NCI-H1436 (cell line): ENCODE measurements around the gene SPON1.

Source experiments
- DNase-seq: peaks from one replicate; lab custom pipeline; 2025; lab: John Stamatoyannopoulos, UW

SPON1 gene

DNA sequence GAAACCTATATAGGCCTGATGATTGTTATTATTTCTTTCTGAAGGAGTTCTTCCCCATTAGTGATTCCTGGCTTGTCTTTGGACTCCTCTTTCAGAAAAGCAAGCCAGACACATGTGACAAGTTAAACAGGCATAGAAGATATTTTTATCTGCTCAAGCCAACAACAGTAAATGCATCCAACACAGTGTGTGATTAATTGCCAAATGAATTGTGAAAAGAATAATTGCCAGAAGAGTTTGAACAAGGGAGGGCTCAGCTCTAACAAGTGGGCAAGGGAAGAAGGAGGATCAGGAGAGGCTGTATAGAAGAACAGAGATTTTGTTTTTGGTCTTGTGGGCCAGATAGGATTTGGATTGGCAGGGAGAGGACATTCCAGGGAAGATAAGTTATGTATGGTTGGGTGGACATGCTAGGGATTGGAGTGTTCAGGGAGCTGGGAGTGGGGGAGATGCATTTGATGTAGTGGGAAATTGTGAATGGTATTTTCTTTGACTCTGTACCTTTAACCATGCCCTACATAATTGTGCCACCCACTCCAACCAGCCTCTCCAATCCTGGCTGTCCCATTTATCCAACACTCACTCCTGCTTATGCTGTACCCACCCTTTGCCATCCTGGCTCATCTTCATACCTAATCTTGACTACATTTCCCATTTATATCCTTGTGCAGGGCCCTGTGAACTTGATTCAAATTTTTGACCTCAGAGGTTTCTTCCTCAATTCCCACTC is 223.7 kb downstream of the SPON1 start:
- no peak for DNase-seq

DNA sequence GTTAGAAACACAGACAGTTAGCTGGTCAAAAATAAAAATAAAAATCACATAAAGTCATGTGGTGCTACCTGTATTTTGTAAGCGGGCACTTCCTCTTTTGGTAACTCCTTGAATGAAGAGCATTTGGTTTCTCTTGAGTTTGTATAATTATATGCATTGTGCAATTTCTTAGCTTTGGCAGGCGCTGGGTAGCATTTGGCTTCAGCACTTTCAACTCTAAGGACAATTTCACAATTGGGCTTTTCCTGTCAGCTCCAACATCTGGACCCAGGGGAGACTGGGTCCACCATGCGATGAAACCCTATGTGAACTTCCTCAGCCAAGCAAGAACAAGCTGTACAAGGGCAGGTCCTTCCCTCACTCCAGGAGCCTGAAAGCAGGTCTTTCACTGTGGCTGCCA is 227.4 kb downstream of the SPON1 start:
- no peak for DNase-seq

DNA sequence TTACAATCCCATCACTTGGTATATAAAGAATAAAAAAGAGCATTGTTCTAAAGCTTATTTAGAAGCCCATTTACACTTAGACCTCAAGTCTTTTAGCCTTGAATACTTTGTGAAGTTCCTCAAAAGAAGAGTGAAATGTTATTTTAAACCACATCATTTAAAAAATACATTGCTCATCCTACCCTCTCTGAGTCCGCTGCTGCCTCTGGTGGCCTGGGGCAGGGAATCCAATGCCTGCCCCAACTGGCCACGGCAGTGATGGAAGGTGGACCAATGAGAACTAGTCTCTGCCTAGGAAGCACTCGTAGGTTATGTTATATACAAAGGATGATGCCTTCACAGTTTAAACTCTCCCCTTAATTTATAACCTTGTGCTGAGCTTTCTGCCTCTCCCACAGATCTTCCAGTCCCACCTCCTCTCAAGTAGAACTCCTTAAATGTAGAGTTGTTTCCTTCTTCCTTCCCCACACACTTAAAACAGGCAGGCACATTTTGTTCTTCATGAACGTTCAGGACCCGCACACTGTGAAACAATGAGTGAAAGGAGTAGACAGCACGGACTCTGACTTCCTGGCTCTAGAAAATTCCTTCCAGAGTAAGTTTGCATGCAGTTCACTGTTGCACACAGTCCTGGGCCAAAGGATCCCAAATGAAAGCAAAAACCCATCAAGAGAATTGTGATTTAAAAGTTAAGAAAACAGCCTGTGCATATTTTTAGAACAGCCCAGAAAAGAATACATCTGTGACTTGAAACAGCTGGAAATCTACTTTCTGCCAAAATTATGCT is 228.7 kb downstream of the SPON1 start:
- DNase-seq: no peak

DNA sequence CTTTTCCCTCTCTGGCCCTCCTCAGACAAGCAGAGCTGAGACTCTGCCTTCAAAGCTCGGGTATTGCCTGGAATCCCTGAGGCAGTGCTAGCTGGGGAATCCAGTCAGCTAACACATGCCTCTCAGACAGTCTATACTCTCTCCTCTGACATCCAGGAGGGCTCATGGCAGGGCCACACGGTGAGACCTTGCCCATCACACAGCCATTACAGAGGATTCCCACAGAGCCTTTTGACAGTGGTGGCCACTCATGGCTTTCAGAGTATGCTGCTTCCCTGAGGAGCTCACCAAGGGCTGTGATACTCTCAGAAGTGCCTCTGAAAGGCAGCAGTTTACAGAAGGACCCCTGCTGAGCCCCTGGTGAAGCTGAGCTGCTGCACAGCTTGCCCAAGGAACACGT is 231.1 kb downstream of the SPON1 start:
- no peak for DNase-seq

DNA sequence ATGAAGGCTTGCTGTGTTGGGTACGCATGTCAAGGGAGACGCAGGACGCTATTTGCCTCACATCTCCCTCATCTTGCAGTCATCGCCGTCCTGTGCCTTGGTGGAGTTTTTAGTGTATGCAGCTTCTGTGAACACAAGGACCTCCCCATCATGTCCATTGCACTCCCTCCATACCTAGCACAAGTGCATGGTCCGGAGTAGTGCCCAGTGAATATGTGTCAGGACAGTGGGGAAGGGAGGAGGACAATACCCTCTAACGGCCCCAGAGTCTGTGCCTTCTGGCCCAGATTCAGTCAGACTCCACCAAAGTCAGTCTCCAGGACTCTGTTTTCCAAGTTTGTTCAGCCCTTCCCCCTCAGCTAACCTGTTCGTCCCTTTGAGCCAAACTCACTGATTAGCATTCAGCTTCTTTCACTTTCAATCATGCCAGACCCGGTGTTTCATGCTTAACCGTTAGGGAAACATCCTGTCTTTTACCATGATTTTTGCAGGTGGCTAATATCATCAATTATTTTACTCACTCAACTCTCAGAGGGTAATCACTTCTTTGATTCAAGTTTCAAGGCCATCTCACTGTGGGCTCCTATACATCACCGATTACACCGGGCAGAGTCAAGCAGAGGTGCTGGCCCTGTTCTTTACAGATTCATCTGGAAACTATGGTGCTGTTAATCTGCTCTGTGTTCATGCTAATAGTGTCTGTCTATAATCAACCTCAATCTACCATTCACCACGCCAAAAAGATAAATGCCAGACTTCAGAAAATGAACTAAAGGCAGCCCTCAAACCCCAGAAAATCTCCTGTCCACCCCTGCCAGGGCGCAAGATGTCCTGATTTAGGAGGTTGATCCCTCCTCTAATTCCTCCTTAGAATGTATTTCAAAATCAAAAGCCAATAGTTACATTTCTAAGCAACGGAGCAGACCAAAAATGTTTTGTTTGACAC is 240.0 kb downstream of the SPON1 start:
- DNase-seq: no peak

DNA sequence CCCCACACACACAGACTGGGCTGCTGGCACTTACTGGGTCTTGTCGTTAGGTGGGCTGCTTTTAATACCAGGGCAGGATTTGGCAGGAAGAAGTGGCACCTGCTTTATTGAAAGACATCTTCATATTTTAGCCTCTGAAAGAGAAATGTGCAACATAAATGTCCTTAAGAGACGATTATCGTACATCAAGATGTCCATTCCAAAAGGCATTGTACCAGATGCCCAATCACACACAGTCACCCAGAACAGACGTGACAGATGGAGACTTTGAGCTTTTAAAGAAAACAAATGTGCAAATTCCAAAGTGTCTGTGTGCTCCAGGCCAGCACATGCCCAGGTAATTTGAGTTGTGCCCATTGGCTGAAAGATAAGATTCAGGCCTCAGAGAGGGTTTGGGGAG is 240.8 kb downstream of the SPON1 start:
- DNase-seq: no peak

DNA sequence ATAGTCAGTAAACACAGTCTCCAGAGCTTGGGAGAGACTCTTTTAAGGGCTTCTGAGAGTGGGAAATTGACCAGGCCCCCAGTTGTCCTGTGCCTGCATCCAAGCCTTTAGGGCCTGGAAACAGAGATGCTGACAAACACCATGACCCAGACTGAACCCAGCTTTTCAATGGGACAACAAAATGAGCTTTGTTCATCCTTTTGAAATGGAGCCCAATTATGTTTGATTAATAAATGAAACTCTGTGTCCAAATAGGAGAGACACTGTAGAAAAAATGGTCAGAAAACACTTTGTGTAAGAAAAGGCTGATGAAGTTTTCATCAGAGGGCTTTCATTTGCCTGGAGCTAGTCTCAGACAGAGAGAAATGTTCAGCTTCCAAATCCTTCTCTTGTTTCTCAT is 250.5 kb downstream of the SPON1 start:
- no peak for DNase-seq

DNA sequence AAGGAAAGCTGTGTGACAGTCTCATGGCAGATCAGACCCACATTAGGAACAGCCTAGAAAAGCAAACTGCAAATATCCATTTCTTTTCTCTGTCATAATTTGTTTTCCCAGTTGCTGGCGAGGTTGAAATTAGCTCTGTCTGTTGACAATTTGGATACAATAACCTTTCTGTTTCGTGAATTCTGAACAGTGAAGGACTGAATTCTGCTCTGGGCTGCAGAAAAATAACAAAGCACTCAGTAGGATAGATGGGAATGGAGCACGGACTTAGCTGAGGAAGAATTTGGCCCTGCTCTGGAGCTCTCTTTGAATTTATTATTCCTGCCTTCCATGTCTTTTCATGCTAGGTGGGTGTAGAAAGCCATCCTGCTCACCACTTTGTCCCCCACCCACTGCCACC is 256.2 kb downstream of the SPON1 start:
- no peak for DNase-seq

DNA sequence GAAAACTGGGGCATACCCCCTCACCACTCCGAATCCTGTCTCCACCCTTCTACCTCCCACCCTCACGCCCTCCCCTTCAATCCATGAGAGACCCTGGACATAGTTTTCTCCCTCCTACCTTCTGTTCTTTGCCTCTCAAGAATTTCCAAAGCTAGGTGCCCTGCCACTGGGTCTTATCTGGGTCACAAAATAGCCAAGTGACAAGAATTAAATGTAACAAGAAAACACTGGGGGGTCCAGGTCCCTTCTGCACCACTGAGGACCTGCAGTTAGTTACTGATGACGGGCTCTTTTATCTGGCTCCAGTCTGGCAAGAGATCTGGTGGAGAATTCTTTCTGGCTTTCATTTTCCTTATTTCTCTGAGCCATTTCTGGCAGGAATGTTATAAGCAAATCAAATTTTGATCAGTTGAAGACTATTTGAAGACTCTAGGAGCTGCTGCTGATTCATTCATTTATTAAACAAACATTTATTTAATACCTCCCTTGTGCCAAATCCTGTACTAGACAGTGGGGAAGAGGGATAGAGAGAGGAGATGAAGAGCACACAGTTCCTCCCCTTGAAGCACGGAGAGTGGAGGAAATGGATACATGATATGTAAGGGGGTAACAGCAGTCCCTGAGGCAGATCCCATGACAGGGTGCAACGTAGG is 261.2 kb downstream of the SPON1 start:
- DNase-seq: no peak

DNA sequence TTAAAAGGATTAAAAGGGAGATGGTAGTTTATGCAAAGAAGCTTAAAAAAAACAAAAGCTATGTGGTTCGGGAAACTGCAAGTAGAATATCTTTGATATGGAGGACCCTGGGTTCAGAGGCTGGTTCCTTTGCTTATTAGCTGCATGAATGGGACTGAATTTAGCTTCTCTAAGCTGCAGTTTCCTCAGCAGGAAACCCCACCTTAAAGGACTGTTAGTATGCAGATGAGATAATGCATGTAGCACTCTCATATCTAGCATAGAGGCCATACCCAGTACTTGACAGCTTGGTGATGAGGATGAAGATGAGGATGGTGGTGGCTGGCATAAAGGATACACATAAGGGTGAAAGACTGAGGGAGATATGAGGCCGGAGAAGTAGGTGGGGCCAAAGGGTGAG is 261.9 kb downstream of the SPON1 start:
- DNase-seq: no peak

DNA sequence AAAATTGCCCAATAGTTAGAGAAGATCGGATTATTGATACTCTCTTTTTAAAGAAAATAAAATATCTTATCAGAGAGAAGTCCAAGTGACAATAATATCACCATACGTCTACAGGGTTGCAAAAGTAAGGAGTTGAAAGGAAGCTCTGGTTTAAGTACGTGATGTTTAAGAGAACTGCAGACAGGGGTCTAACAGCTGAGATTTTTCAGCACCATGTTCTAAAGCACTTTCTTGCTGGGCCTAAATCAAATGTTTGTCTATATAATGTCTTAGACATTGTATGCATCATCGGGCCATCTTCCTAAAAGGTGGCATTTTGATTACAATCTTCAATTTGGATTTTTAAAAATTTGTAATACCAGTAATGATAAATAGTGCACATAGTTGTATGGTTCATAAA is 263.1 kb downstream of the SPON1 start:
- DNase-seq: no peak

DNA sequence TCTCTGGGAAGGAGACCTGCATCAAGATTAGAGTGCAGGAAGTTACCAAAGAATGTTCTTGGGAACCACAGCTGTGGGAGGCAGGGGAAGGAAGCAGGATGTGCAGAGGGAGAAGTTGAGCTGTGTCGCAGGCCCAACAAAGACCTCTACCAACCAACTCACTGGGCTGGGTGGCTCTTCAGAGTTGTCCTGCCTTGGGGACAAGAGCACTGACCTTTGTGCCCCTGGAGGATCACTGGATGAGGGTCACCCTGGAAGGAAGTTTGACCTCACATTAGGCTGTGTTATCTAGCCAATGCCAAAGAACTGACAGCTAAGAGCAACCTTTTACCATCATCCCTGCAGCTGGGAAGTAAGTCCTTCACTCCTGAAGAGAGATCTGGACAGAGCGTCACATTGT is 265.8 kb downstream of the SPON1 start:
- DNase-seq: no peak

DNA sequence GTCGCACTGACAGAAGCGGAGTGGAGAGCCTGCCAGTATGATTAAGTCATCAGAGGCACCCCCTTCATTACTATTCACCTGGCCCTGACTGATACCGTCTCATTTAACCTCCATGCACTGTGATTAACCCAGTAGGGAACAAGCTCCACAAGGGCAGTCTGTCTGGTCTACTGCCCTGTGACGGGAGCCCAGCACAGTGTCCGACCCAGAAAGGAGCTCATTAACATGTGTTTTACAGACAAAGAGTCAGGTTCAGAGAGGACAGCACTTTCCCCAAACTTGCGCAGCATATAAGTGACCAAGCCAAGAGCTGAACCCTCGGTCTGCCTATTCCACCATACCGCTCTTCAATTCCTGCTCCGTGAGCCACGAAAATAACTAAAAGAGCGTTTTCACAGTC is 266.9 kb downstream of the SPON1 start:
- no peak for DNase-seq

DNA sequence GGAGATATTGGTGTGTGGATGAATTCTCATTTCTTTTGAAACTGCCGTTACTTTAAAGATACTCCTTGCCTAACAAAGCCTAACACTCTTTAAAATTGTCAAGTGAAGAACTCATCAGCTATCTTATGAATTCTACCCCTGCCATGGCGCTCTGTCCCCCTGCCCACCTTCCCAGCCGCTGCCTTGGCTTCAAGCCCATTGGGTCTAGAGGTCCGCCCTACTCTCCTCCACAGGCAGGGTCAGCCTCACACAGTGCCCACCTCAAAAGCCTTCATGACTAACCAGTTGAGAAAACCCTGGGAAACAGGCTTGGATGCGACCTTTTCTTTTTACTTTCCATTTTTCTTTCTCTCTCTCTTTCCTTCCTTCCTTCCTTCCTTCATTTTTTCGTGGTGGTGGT is 267.9 kb downstream of the SPON1 start:
- DNase-seq: no peak

DNA sequence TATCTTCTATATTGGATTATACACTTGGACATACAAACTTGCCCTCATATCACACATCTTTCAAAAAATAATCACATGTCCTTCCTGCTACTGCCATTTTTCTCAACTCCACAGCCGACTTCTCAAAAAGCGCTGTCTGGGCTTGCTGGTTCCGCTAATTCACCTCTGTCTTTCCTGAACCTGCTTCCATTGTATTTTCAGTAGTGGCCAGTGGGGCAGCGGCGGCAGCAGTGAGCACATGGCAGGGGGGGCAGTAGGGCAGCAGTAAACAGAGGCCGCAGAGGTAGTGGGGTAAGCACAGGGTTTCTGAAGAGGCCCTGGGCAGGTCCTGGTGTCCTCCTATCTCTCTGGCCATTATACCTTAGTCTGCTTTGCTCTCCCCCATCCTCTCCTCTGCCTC is 270.1 kb downstream of the SPON1 start:
- DNase-seq: no peak

DNA sequence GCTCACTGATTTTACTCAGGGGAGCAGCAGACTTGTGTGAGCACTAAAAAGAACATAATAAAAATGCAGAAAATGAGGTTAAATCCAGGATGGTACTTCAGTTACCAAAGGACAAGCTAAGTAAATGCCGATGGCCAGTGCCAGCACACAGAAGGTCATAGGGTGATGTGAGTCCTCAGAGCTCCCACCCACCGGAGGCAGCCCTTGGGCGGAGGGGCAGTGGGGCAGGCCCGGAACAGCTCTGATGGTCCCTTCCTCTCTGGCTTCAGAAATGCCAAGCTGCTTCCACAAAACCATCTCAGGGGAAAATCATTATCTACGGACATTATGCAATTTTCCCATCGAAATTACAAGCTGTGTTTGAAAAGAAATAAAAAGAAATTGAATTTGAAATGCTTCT is 271.9 kb downstream of the SPON1 start:
- DNase-seq: no peak

DNA sequence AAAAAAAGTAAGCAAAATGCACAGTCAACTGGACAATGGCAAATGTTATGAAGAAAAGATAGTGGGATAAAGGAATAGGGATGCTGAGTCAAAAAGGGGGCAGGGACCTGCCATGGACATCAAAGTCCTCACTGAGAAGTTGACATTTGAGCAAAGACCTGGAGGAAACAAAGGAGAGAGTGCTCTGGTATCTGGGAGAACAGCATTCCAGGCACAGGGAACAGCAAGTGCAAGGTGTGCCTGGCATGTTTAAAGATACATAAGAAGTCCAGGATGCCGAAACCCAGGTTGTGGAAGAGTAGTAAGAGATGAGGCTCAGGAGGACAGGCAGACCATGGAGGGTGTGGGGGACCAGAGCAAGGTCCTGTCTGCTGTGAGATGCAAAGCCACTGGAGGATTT is 273.2 kb downstream of the SPON1 start:
- no peak for DNase-seq

DNA sequence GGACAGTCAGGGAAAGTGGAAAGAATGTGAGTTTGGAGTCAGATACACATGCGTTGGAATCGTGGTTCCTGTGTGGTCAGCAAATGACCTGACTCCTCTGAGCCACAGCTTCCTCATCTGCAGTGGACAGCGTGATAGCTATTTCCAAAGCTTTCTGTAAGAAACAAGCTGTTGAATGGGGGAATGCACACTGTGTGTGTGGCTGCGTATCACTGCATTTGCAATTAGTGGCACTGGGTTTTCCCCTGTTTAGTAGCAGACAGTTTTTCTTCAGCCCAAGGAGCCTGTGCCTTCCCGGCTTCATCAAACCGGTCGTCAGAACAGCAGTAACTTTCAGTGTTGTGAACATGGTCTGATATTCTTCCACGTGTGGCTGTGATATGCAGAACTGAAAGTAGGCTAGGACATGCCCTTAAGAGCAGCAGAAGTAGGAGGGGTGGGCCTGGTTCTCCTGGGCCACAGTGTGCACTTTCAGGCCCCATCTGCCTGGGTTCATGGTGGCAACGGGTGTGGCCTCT is 275.0 kb downstream of the SPON1 start:
- no peak for DNase-seq

DNA sequence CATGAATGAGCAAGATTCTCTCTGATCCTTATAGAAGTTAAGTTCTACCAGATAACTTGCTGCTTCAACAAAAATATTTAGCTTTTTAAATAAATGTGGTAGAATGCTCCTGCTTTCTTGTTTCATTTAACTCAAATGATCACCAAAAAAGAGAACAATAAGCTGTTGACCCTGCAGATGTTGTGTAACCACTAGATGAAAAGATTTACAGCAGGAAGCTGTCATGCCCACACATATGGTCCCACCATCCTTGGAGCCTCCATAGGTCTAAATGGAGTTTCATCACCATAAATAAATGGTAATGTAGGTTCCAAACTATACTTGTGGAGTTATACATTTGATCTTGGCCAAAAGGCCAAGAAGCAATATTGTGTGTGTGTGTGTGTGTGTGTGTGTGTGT is 277.7 kb downstream of the SPON1 start:
- DNase-seq: no peak

DNA sequence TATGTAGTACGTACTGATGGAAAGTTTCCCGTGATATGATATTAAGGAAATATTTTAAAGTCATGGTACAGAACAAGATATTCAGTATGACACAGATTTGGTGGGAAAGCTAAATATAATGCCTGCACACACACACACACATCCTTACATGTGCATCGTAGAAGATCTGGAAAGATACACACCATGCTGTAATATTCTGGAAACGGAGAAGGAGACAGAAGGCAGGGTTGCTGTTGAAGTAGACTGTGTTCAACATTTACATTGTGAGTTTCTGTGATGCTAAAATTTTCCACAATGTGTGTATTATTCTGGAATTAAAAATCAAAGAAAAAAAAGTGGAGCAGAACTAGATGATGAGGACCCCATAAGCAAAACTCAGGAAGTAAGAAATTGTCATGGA is 278.4 kb downstream of the SPON1 start:
- no peak for DNase-seq

DNA sequence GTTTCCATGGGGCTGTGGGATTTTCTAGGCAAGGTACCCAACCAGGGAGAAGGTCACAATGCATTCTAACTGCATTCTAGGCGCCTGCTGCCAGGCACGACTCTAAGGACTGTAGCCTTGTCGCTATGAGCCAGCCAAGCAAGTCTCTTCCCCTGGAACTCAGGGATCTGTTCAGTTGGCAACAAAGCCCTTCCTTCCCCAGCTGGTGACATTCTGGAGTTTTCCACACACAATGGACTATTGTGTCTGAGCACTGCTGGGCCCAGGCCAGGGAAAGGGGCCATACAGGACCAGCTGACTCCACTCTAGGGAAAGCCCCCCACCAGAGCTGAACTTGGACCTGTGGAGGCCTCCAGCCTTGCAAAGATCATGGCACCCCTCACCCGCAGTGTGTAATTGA is 279.7 kb downstream of the SPON1 start:
- no peak for DNase-seq

DNA sequence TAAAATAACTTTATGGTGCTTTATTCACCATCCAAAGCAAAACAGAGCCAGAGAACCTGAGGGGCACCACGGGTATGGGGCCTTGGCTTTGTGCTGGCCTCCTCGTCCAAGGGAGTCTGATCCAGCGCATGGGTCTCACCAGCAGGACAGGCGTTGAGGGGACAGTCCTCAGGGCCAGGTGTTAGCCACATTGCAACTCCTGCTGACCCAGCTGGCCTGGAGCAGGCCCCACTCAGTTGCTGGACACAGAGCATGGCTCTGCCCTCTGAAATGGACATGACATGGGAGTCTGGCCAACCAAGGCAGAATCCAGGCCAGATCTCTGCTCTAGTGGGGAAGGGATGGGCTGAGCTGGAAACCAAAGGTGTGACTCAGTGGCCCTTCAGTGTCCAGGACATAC is 280.2 kb downstream of the SPON1 start:
- DNase-seq: no peak
